GM12878 (cell line): ENCODE results near the gene BRD1. TPM values are rescaled to one million over a fixed set of nuclear protein-coding genes. Genes with fewer than 3 reads are reported as not detected.

Experiments used
- ATAC-seq: fragments of 200-7000 bp; cut with Tn5 transposase; 3 replicates; pipeline ENCODE4 v1.9.1; 2020; ENCODE audit warnings: mild to moderate bottlenecking, moderate library complexity
- BruUV-seq: library from RNA; stranded (reverse); fragments of 400-500 nt; replicated peaks from 2 replicates; lab custom pipeline; 2021; lab: Mats Ljungman, UMichigan
- CTCF ChIA-PET: fragments of 300-600 bp; sonication (Branson Sonifier 250); formaldehyde crosslinking; extraction: SDS; loops from one replicate; lab custom pipeline; 2021; ENCODE audit warnings: inconsistent platforms; lab: Yijun Ruan, JAX
- POLR2A ChIA-PET: fragments of 350-600 bp; formaldehyde crosslinking; extraction: SDS; loops from one replicate; lab custom pipeline; 2021; ENCODE audit warnings: inconsistent platforms; lab: Charles Lee
- RAD21 ChIA-PET: fragments of 300-600 bp; sonication (Branson Sonifier 250); formaldehyde crosslinking; loops from one replicate; lab custom pipeline; 2023; ENCODE audit warnings: antibody characterized with exemption; ENCODE audit not compliant: unreplicated experiment; lab: Charles Lee
- SMC1A ChIA-PET: fragments of 300-600 bp; sonication (Branson Sonifier 250); formaldehyde crosslinking; loops from one replicate; lab custom pipeline; 2023; ENCODE audit not compliant: unreplicated experiment, uncharacterized antibody; lab: Charles Lee
- DNase-seq: peaks from one replicate; pipeline ENCODE4 v3.0.0-alpha.2; 2011; ENCODE audit warnings: low read depth, low spot score
- FAIRE-seq: peaks from 3 replicates; lab custom pipeline; 2011; peaks lifted over from hg19 to GRCh38; lab: Jason Lieb, UNC
- H2AFZ ChIP-seq: 2 replicates; pipeline ENCODE4 v1.6.0; 2011; ENCODE audit warnings: low read depth, low read length, control low read depth; ENCODE audit not compliant: control insufficient read depth
- H3K27ac ChIP-seq: 2 replicates; pipeline ENCODE4 v1.5.1; 2011; ENCODE audit warnings: control low read depth; ENCODE audit not compliant: control insufficient read depth, insufficient read depth
- H3K27me3 ChIP-seq, 2 experiments: replicated peaks in 1 of 2; 2 replicates each; pipeline versions ENCODE4 v1.6.0 to v1.6.1; 2011; ENCODE audit warnings: low read length in 1 of 2; ENCODE audit not compliant: control insufficient read depth in 2 of 2, insufficient read depth in 2 of 2
- H3K36me3 ChIP-seq, 2 experiments: 2 replicates each; pipeline ENCODE4 v1.5.1; 2011; ENCODE audit warnings: low read length in 1 of 2; ENCODE audit not compliant: control insufficient read depth in 2 of 2, insufficient read depth in 2 of 2
- H3K4me1 ChIP-seq: 2 replicates; pipeline ENCODE4 v1.6.1; 2011; ENCODE audit warnings: mild to moderate bottlenecking, low read length, moderate library complexity, mixed read lengths; ENCODE audit not compliant: control insufficient read depth, insufficient read depth
- H3K4me2 ChIP-seq: 2 replicates; pipeline ENCODE4 v1.6.0; 2011; ENCODE audit warnings: control low read depth; ENCODE audit not compliant: control insufficient read depth, insufficient read depth
- H3K4me3 ChIP-seq: fragments of 200-600 bp; sonication (generic); 2 replicates; pipeline ENCODE4 v1.5.1; 2016
- H3K79me2 ChIP-seq: 2 replicates; pipeline ENCODE4 v1.6.0; 2011; ENCODE audit warnings: low read length; ENCODE audit not compliant: control insufficient read depth, insufficient read depth
- H3K9ac ChIP-seq: 2 replicates; pipeline ENCODE4 v1.8.0; 2011; ENCODE audit warnings: low read length, control low read depth, mixed read lengths; ENCODE audit not compliant: control insufficient read depth, insufficient read depth
- H3K9me3 ChIP-seq: replicated peaks from 3 replicates; pipeline ENCODE4 v1.5.1; 2011; ENCODE audit warnings: mild to moderate bottlenecking, low read length; ENCODE audit not compliant: control insufficient read depth, insufficient read depth
- H4K20me1 ChIP-seq: 2 replicates; pipeline ENCODE4 v1.6.0; 2011; ENCODE audit not compliant: control insufficient read depth, insufficient read depth
- PAX5 ChIP-seq: IDR thresholded peaks from 2 replicates; pipeline ENCODE4 v1.6.1; 2011; ENCODE audit warnings: low read depth, low read length, borderline replicate concordance
- POU2F2 ChIP-seq: IDR thresholded peaks from 3 replicates; pipeline ENCODE4 v1.6.1; 2011; ENCODE audit warnings: low read depth, mild to moderate bottlenecking, low read length, borderline replicate concordance
- RAD21 ChIP-seq: IDR thresholded peaks from 2 replicates; pipeline ENCODE4 v1.6.1; 2011; ENCODE audit warnings: mild to moderate bottlenecking, low read depth, low read length, moderate library complexity; ENCODE audit not compliant: insufficient read depth
- RBBP5 ChIP-seq: fragments of 200-600 bp; sonication (generic); conservative IDR thresholded peaks from 2 replicates; pipeline ENCODE4 v1.6.1; 2016
- SIN3A ChIP-seq: IDR thresholded peaks from 2 replicates; pipeline ENCODE4 v1.6.1; 2012; ENCODE audit warnings: low read depth, low read length, improper control_type of control experiment
- TBL1XR1 ChIP-seq: IDR thresholded peaks from 2 replicates; pipeline ENCODE4 v1.6.1; 2012; ENCODE audit warnings: low read depth, low read length, improper control_type of control experiment
- WGBS: methylation state at CpG from one replicate; pipeline ENCODE4 v1.1.6; 2016; ENCODE audit warnings: low lambda C conversion rate; ENCODE audit not compliant: insufficient replicate concordance, insufficient coverage; ENCODE audit errors: missing lambda C conversion rate; 5-methylcytosine and 5-hydroxymethylcytosine counted together
- in situ Hi-C: fragments of 300-500 bp; cut with MboI; formaldehyde crosslinking; loops from 9 replicates; pipeline ENCODE4 v1.14.3; 2018; ENCODE audit warnings: mixed read lengths
- intact Hi-C: fragments of 100-400 bp; cut with micrococcal nuclease; formaldehyde crosslinking; loops from one replicate; pipeline ENCODE4 v1.14.2; 2022; ENCODE audit not compliant: unreplicated experiment
- polyA plus RNA-seq, 11 experiments: library from polyadenylated mRNA; depleted of rRNA in 4 of 11; unstranded in 6 of 11; stranded (reverse) in 5 of 11; fragments of >200 nt; fragmentation: Nextera tagmentation in 4 of 11; fragmentation: Illumina TruSeq in 1 of 11; extraction: Ambion mirVana in 4 of 11; extraction: Trizol in 1 of 11; gene quantifications; 1 replicate in 1 of 11; 2 replicates in 10 of 11; pipeline versions ENCODE4 v1.2.1 to v1.2.3, GENCODE V29; 2011 to 2016; ENCODE audit warnings: inconsistent platforms in 2 of 11, missing spikeins in 2 of 11, low read depth in 1 of 11
- total RNA-seq, 4 experiments: library from RNA; depleted of rRNA in 3 of 4; stranded (reverse); fragments of >200 nt in 3 of 4; fragmentation: Illumina TruSeq in 1 of 4; extraction: Trizol in 1 of 4; gene quantifications; 2 replicates each; pipeline versions ENCODE4 v1.2.1 to v1.2.3, GENCODE V29; 2013 to 2021
- TF ChIP-seq, protein P1 (sequence below): IDR thresholded peaks from 2 replicates; pipeline ENCODE4 v1.6.1; 2012; ENCODE audit warnings: low read depth, low read length, improper control_type of control experiment
- TF ChIP-seq, protein P2 (sequence below): fragments of 450-650 bp; formaldehyde crosslinking; IDR thresholded peaks from 2 replicates; pipeline ENCODE4 v1.4.0; 2020; ENCODE audit warnings: mild to moderate bottlenecking, moderate library complexity
- TF ChIP-seq, protein P3 (sequence below): fragments of 450-650 bp; IDR thresholded peaks from 2 replicates; pipeline ENCODE4 v1.6.1; 2017; ENCODE audit warnings: borderline replicate concordance

The BRD1 gene
- total and polyA plus RNA-seq, 10 of the 15 experiments (the other 5 are each of a cell fraction or from before 2014, with no cell fraction given), result 0.90 to 26.4 (median 7.1) TPM

DNA sequence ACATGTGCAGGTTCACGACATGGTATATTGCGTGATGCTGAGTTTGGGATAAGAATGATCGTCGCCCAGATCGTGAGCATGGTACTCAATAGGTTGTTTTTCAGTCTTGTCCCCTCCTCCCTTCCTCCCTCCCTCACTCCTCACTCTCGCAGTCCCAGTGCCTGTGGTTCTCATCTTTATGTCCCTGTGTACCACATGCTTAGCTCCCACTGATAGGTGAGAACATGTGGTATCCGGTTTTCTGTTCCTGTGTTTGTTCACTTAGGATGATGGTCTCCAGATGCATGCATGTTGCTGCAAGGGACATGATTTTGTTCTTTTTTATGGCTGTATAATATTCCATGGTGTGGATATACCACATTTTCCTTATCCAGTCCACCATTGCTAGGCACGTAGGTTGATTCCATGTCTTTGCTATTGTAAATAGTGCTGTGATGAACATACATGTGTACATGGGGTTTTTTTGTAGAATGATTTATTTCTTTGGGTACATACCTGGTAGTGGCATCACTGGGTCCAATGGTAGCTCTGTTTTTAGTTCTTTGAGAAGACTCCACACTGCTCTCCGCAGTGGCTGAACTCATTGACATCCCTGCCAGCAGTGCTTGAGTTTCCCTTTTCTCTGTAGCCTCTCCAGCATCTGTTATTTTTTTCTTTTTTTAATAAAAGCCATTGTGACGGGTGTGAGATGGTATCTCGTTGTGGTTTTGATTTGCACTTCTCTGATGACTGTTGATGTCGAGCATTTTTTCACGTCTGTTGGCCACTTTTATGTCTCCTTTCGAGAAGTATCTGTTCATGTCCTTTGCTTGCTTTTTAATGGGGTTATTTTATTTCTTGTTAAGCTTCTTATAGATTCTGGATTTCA, 42.4 kb upstream of the BRD1 start:
- H3K27me3 ChIP-seq, result no peaks in the 10 kb centered on the region
- H3K27ac ChIP-seq, result no peak overlapping the region
- ChIA-PET SMC1A (interaction anchor here (0.6 to 0.8 kb wide), 2 partner anchors 15 to 49 kb away, joined by 3 to 4 read pairs; no protein-coding TSS in a partner anchor), CTCF (interaction anchor here (0.7 to 1.5 kb wide), 3 partner anchors 11 to 61 kb away, joined by 3 to 5 read pairs (median 3); no protein-coding TSS in a partner anchor), POLR2A (no interaction called here), RAD21 (no interaction called here)
- H3K4me3 ChIP-seq, result no peak overlapping the region
- peaks cover 20% of the 10 kb centered on the region; the same call in 2 of the 3 replicates for H3K9me3 ChIP-seq
- no peak for TF ChIP-seq RAD21
- no peak for TF ChIP-seq POU2F2
- no peak for TF ChIP-seq TBL1XR1
- TF ChIP-seq SIN3A, result no peak
- TF ChIP-seq, protein P1, sequence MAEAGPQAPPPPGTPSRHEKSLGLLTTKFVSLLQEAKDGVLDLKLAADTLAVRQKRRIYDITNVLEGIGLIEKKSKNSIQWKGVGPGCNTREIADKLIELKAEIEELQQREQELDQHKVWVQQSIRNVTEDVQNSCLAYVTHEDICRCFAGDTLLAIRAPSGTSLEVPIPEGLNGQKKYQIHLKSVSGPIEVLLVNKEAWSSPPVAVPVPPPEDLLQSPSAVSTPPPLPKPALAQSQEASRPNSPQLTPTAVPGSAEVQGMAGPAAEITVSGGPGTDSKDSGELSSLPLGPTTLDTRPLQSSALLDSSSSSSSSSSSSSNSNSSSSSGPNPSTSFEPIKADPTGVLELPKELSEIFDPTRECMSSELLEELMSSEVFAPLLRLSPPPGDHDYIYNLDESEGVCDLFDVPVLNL, result no peak
- no peak for TF ChIP-seq PAX5
- no peak for TF ChIP-seq RBBP5
- TF ChIP-seq, protein P2, sequence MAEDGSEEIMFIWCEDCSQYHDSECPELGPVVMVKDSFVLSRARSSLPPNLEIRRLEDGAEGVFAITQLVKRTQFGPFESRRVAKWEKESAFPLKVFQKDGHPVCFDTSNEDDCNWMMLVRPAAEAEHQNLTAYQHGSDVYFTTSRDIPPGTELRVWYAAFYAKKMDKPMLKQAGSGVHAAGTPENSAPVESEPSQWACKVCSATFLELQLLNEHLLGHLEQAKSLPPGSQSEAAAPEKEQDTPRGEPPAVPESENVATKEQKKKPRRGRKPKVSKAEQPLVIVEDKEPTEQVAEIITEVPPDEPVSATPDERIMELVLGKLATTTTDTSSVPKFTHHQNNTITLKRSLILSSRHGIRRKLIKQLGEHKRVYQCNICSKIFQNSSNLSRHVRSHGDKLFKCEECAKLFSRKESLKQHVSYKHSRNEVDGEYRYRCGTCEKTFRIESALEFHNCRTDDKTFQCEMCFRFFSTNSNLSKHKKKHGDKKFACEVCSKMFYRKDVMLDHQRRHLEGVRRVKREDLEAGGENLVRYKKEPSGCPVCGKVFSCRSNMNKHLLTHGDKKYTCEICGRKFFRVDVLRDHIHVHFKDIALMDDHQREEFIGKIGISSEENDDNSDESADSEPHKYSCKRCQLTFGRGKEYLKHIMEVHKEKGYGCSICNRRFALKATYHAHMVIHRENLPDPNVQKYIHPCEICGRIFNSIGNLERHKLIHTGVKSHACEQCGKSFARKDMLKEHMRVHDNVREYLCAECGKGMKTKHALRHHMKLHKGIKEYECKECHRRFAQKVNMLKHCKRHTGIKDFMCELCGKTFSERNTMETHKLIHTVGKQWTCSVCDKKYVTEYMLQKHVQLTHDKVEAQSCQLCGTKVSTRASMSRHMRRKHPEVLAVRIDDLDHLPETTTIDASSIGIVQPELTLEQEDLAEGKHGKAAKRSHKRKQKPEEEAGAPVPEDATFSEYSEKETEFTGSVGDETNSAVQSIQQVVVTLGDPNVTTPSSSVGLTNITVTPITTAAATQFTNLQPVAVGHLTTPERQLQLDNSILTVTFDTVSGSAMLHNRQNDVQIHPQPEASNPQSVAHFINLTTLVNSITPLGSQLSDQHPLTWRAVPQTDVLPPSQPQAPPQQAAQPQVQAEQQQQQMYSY (CRISPR knock-in tag), result no peak
- TF ChIP-seq, protein P3, sequence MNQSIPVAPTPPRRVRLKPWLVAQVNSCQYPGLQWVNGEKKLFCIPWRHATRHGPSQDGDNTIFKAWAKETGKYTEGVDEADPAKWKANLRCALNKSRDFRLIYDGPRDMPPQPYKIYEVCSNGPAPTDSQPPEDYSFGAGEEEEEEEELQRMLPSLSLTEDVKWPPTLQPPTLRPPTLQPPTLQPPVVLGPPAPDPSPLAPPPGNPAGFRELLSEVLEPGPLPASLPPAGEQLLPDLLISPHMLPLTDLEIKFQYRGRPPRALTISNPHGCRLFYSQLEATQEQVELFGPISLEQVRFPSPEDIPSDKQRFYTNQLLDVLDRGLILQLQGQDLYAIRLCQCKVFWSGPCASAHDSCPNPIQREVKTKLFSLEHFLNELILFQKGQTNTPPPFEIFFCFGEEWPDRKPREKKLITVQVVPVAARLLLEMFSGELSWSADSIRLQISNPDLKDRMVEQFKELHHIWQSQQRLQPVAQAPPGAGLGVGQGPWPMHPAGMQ, result no peak
- FAIRE-seq (no peak), DNase-seq (no peak), ATAC-seq (no peak)
- H3K36me3 ChIP-seq, result peaks cover 0 to 5% of the 10 kb centered on the region in 2 experiments; a peak in 3 of 4 replicates
- no peak overlapping the region for H3K4me2 ChIP-seq
- H3K4me1 ChIP-seq, result no peaks in the 10 kb centered on the region
- no peak overlapping the region for H2AFZ ChIP-seq
- in situ Hi-C loops (no loop called here), intact Hi-C loops (no loop called here)
- H3K79me2 ChIP-seq, result peaks cover 45% of the 10 kb centered on the region
- BruUV-seq, result no TSS peak
- no peaks in the 10 kb centered on the region for H4K20me1 ChIP-seq
- no peak overlapping the region for H3K9ac ChIP-seq
- 92% methylated on average over 13 of the region's 14 CpGs for WGBS
